ENCODE data around the gene TM9SF2.

TM9SF2 gene

GRCh38 chr13:99495466-99496183, 5.6 kb upstream of the TM9SF2 start:
- DNase-seq (ENCODE audit: low read depth in 2 of 2, low spot score in 1 of 2): no peak

GRCh38 chr13:99496184-99497142, 4.8 kb upstream of the TM9SF2 start:
- peak in 1 of 2 donors; percentile 38 for DNase-seq (ENCODE audit: low read depth in 2 of 2, low spot score in 1 of 2)

DNA sequence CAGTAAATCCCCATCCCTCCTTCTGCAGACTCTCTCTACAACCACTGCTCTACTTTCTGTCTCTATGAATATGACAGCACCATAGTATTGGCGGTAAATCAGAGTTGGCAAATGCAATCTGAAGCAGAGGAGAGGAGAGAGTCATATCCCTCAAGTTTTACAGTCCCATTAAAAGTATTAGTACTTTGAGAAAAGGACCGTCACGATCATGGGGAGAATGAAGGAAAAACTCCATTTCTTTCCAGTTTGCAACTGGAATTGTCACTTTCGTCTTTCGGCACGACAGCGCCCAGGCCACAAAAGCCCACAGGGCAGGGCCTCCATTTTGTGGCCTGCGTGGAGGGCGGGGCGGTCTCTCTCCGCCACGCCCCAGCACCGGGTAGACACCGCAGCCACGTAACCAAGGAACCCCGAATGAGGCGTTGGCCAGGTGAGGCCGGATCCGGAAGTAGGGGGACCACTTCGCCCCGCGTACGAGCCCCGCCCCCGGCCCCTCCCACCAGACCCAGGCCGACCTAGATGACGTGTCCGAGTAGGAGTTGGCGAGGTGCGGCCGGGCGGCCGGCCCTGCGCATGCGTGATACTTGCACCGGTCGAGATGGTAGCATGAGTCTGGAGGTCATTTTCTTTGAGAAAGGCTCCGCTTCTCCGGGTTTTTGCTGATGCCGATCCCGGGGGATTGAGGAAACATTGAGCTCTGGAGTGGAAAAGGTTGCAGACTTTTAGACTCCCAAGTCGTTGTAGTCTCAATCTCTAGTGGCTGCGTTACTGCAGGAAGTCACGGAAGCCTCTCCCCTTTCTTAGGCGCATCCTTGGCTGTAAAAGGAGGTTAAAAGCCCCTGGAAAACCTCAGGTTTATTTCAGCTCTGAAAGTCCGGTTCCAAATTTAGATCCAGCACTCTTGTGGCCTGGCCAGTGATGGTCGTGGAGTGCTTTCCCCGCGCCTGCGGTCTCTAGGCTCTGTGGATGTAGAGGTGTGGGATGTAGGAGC, 2.8 kb upstream of the TM9SF2 start:
- DNase-seq (ENCODE audit: low read depth in 2 of 2, low spot score in 1 of 2): peak; percentile 87 to 94

- DNase-seq (ENCODE audit: low read depth in 2 of 2, low spot score in 1 of 2): no peak
Measured at GRCh38 chr13:99500839-99501183, 461 bp upstream of the TM9SF2 start.

GRCh38 chr13:99501848-99502301, 603 bp downstream of the TM9SF2 start:
- DNase-seq (ENCODE audit: low read depth in 2 of 2, low spot score in 1 of 2): no peak

DNA sequence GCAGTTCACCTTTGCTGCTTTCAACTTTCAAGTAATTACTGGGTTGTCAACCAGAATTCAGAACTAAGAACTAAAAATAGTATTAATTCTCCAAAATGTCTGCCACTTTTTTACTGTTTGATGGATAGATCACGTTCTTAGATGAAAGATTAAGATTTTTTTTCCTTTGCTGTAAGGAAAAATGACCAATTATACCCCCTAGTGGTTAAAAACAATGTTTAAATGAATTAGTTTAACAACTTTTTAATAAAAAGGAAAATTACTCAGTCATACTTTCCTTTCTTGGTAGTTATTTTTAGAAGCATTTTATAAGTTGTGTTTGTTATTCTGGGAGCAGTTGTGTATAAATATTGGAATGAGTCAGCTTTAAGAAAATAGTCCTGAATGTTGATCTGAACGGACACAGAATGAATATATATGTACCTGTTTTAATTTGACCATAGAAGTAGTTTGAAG, 4.6 kb downstream of the TM9SF2 start:
- DNase-seq (ENCODE audit: low read depth in 2 of 2, low spot score in 1 of 2): no peak

DNA sequence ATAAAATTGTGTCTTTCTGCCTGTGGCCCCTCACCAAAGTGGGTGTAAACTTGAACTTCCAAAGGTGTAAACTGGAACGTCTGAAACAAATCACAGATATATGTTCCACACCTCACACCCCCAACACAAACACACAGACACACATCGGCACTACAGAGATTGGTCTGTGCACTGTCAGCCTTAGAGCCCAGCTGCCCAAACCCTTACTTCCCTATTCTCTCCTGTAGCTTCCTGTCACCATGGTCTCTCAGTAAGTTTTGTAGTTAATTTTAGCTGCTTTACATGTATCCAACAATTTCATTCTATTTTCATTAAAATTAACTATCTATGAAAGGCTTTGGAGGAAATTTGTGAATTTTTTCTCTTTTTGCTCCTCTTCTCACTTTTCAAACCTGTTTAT, 5.4 kb downstream of the TM9SF2 start:
- no peak for DNase-seq (ENCODE audit: low read depth in 2 of 2, low spot score in 1 of 2)

- no peak for DNase-seq (ENCODE audit: low read depth in 2 of 2, low spot score in 1 of 2)
Measured at GRCh38 chr13:99507054-99507453, 5.8 kb downstream of the TM9SF2 start.

- no peak for DNase-seq (ENCODE audit: low read depth in 2 of 2, low spot score in 1 of 2)
Measured at GRCh38 chr13:99507551-99507950, 6.3 kb downstream of the TM9SF2 start.

DNA sequence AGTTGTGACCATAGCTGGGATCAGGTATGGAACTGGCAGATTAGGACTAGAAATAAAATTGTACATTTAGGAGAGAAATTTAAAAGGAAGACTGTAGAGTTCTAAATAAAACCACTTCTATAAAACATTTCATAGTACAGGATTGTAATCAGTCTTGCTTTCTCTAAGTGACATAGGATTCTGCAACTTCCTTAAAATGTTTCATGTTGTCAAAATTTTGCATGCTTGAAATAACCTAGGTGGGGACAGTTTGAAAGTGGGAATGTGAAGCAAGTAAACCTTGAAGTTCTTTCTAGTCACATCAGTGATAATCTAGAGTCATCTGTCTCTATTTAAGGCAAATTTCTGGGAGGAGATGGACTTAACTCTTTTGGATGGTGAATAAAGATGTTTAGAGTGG, 6.7 kb downstream of the TM9SF2 start:
- DNase-seq (ENCODE audit: low read depth in 2 of 2, low spot score in 1 of 2): no peak

DNA sequence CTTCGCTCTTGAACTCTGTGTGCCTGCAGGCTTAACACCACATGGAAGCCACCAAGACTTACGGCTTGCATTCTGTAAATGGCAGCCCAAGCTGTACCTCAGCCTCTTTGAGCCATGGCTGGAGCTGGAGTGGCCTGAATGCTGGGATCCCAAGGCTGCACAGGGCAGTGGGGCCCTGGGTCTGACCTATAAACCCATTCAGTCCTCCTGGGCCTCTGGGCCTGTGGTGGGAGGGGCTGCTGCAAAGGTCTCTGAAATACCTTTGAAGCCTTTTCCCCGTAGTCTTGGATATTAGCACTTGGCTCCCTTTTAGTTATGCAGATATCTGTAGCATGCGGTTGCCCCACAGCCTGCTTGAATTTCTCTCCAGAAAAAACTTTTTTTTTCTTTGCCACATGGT, 8.2 kb downstream of the TM9SF2 start:
- no peak for DNase-seq (ENCODE audit: low read depth in 2 of 2, low spot score in 1 of 2)

DNA sequence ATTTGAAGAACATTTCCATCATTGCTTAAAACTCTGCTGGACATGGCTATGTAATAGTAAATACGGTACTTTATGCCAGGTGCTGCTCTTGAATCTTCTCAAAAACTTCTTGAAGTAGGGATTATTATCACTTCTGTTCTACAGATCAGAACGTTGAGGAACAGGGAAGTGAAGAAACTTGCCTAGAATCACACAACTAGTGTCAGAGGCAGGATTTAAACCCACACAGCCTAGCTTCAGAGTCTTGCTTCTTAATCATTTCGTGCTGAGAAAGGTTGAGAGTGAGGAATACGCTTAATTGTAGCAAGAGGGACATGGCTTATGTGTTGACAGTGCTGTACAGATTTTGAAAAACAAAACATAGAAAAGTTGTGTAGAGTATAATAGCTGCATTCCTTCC, 13.5 kb downstream of the TM9SF2 start:
- no peak for DNase-seq (ENCODE audit: low read depth in 2 of 2, low spot score in 1 of 2)

DNA sequence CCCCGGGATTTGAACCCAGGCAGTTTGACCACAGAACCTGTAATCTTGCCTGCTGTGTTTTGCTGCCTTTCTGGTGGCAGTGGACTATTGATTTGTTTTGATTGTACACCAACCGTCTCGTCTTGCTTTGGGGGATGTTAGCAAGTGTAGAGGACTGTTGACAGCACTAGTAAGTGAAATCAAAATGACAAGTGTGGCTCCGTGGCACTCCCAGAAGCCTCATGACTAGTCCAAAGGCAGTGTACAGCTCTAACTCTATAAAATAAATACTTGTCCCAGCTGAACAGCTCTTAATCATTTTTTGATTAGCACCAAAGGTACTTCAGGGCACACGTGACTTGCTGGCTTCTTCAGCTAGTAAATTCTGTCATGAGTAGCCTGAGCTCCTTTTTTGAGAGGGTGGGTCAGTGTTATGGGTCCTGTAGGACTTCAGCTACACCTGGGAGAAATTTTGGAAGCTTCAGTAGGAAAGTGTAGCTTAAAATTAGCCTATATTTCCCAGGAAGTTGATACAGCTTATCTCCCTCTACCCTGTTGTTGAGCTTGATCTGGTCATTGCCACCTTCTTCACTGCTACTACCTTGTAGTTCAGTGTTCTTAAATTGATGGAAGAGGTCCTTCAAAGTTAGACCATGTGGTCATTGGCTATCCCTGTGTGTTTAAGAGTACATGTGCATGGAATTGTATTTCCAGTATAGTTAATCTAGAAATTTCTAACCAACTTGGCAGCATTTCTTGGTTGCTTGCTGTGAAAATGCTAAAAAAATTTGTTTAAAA, 15.1 kb downstream of the TM9SF2 start:
- DNase-seq (ENCODE audit: low read depth in 2 of 2, low spot score in 1 of 2): no peak

- no peak for DNase-seq (ENCODE audit: low read depth in 2 of 2, low spot score in 1 of 2)
Measured at GRCh38 chr13:99517577-99517976, 16.3 kb downstream of the TM9SF2 start.

- no peak for DNase-seq (ENCODE audit: low read depth in 2 of 2, low spot score in 1 of 2)
Measured at GRCh38 chr13:99517984-99518383, 16.7 kb downstream of the TM9SF2 start.

DNA sequence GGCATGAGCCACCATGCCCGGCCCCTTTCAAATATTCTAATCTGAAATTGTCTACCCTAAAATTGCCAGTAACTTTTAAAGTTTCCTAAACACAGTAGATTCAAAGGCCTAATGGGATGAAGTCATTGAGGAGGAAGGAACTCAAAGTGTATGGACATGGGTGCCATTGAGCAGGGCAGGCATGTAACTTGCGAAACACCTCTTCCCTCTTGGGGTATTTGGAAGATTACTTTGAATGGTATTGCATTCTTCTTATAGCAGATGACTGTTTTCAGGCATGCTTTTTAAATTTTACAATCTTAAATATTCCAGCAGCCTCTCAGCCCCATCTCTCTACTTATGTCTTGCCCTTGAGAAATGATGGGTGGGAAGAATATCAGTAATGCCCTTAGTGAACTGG, 21.0 kb downstream of the TM9SF2 start:
- no peak for DNase-seq (ENCODE audit: low read depth in 2 of 2, low spot score in 1 of 2)

DNA sequence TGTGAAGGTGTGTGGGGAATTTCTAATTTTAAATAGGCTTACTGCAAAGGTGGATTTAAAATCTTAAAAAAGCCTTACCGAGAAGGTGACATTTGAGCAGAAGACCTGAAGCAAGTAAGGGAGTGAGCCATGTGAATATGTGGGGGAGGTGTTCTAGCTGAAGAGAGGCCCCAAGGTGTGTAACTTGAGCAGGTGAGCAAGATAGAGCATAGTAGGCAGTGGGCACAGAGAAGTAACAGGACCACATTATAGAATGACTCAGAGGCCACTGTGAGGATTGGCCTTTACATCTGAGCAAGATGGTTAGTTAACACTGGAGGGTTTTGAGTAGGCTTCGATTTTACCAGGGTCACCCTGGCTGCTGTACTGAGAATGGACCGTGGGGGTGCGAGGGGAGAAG, 22.6 kb downstream of the TM9SF2 start:
- no peak for DNase-seq (ENCODE audit: low read depth in 2 of 2, low spot score in 1 of 2)

- no peak for DNase-seq (ENCODE audit: low read depth in 2 of 2, low spot score in 1 of 2)
Measured at GRCh38 chr13:99525967-99526366, 24.7 kb downstream of the TM9SF2 start.

DNA sequence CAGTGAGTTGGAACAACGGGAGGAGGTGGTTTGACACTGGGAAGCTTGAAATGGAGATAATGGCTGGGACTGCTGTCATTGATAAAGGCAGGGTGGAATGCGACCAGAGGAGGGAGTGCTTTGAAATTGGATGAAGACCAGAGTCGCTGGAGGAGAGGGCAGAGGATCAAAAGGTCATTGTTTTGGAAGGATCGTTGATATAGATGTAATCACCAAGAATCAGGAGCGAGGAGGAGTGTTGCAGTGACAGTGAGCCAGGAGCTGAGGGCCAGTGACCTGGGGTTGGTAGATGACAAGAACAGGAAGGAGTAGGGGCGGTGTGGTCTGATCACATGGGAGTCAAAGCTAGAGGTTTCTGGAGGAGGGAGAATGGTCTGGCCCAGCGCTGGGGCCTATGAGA, 25.3 kb downstream of the TM9SF2 start:
- DNase-seq (ENCODE audit: low read depth in 2 of 2, low spot score in 1 of 2): no peak

DNA sequence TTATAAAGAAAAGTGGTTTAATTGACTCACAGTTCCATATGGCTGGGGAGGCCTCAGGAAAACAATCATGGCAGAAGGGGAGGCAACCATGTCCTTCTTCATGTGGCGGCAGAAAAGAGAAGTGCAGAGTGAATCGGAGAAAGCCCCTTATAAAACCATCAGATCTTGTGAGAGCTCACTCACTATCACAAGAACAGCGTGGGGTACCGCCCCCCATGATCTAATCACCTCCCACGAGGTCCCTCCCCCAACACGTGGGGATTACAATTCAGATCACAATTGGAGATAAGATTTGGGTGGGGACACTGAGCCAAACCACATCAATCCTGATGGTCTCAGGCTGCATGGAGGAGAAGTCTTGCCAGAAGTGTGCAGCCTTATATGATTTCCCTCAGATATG, 26.0 kb downstream of the TM9SF2 start:
- DNase-seq (ENCODE audit: low read depth in 2 of 2, low spot score in 1 of 2): no peak
